ENCODE measurements around the gene GREM2. TPM values are rescaled to one million over a fixed set of nuclear protein-coding genes. Genes with fewer than 3 reads are reported as not detected.

The GREM2 gene
- total and polyA plus RNA-seq, 9 of the 15 experiments (the other 6 are each of a cell fraction or from before 2014, with no cell fraction given), result 0.01 to 0.07 (median 0.05) TPM; not detected in 5

GRCh38 chr1:240467895-240468294 lies 144.1 kb downstream of the GREM2 start (continued):
- no peak for TF ChIP-seq TCF3 (CRISPR knock-in tag; IDR thresholded peaks at IDR 0.05)
- TF ChIP-seq ARID3A (IDR thresholded peaks at IDR 0.05; ENCODE audit: borderline replicate concordance, low read depth, low read length), result no peak

- H3K4me1 ChIP-seq (replicated peaks in 1 of 2; ENCODE audit: control insufficient read depth in 2 of 2, insufficient read depth in 2 of 2, low read length in 2 of 2), result no peaks in the 10 kb centered on the region
- ChIA-PET CTCF (ENCODE audit: low intra/inter-chr PET ratio) (no interaction called here), POLR2A (no interaction called here)
- no peak overlapping the region for H3K27ac ChIP-seq (ENCODE audit: extremely low read depth, low read depth, low read length)
- H3K9ac ChIP-seq (ENCODE audit: insufficient read depth in 1 of 2, low read depth in 2 of 2, low read length in 2 of 2), result no peak overlapping the region
- WGBS (ENCODE audit: insufficient coverage, low coverage, missing lambda C conversion rate), result 15% methylated on average over 4 of the region's 4 CpGs
- DNase-seq (ENCODE audit: extremely low read depth in 1 of 4, low spot score in 3 of 4), result no peak
- H3K27me3 ChIP-seq (ENCODE audit: control insufficient read depth in 2 of 2, insufficient read depth in 2 of 2, low read length in 2 of 2), result no peaks in the 10 kb centered on the region
- no peak overlapping the region for H2AFZ ChIP-seq (ENCODE audit: low read depth, low read length)
- no peaks in the 10 kb centered on the region for H3K79me2 ChIP-seq (ENCODE audit: control insufficient read depth, insufficient read depth, low read length)
- H4K20me1 ChIP-seq (replicated peaks; ENCODE audit: control insufficient read depth, insufficient read depth, low read length), result no peaks in the 10 kb centered on the region
- no peaks in the 10 kb centered on the region for H3K9me1 ChIP-seq (ENCODE audit: control insufficient read depth, insufficient read depth, low read length)
- no peaks in the 10 kb centered on the region for H3K9me3 ChIP-seq (replicated peaks; ENCODE audit: control insufficient read depth, insufficient read depth, low read depth, low read length)
- in situ Hi-C loops (cut with MboI) (no loop called here), intact Hi-C loops (cut with micrococcal nuclease) (no loop called here)
- no peak for FAIRE-seq
- no peak for ATAC-seq
- no TSS peak for BruUV-seq (replicated peaks)
- no peaks in the 10 kb centered on the region for H3K36me3 ChIP-seq (ENCODE audit: control insufficient read depth, insufficient read depth, low read length)
- H3K4me3 ChIP-seq, result no peak overlapping the region
- no peak overlapping the region for H3K4me2 ChIP-seq (ENCODE audit: insufficient read depth, low read length)
- TF ChIP-seq UBTF (IDR thresholded peaks at IDR 0.05; ENCODE audit: borderline replicate concordance in 1 of 2, low read depth in 2 of 2, low read length in 2 of 2) (no peak), ZNF3 (CRISPR knock-in tag; IDR thresholded peaks at IDR 0.05) (no peak), ELF2 (CRISPR knock-in tag; IDR thresholded peaks at IDR 0.05) (no peak), MLLT1 (IDR thresholded peaks at IDR 0.05) (no peak), E4F1 (CRISPR knock-in tag; IDR thresholded peaks at IDR 0.05; ENCODE audit: borderline replicate concordance) (no peak), ZNF512 (tag; IDR thresholded peaks at IDR 0.05) (no peak), ZNF175 (CRISPR knock-in tag; IDR thresholded peaks at IDR 0.05; ENCODE audit: low read depth) (no peak), ERF (CRISPR knock-in tag; IDR thresholded peaks at IDR 0.05) (no peak), ZNF232 (CRISPR knock-in tag; IDR thresholded peaks at IDR 0.05) (no peak)
These were observed 145.4 kb downstream of the GREM2 start for GRCh38 chr1:240466509-240466908.

Data from K562 (cell line).